Stimulated activated naive CD8-positive, alpha-beta T cell treated with anti-CD3 and anti-CD28 coated beads, Interleukin-15, Interleukin-2, amounts not matched to agents 100 ng/mL and 50 ng/mL, for 24 hours (primary cell): ENCODE data around the gene WNT6.

Experiments used
- H3K27ac Mint-ChIP-seq: one replicate; pipeline ENCODE4 v1.8.0; 2021; ENCODE audit warnings: mild to moderate bottlenecking, mixed read lengths
- H3K27me3 Mint-ChIP-seq: one replicate; pipeline ENCODE4 v1.8.0; 2021; ENCODE audit warnings: mixed read lengths
- H3K36me3 Mint-ChIP-seq: one replicate; pipeline ENCODE4 v1.8.0; 2021; ENCODE audit warnings: low read depth, mixed read lengths
- H3K4me1 Mint-ChIP-seq: one replicate; pipeline ENCODE4 v1.8.0; 2021; ENCODE audit warnings: low read depth, mixed read lengths
- H3K4me3 Mint-ChIP-seq: one replicate; pipeline ENCODE4 v1.8.0; 2021; ENCODE audit warnings: mild to moderate bottlenecking, mixed read lengths
- H3K9me3 Mint-ChIP-seq: one replicate; pipeline ENCODE4 v1.8.0; 2021; ENCODE audit warnings: mixed read lengths

The WNT6 gene

DNA sequence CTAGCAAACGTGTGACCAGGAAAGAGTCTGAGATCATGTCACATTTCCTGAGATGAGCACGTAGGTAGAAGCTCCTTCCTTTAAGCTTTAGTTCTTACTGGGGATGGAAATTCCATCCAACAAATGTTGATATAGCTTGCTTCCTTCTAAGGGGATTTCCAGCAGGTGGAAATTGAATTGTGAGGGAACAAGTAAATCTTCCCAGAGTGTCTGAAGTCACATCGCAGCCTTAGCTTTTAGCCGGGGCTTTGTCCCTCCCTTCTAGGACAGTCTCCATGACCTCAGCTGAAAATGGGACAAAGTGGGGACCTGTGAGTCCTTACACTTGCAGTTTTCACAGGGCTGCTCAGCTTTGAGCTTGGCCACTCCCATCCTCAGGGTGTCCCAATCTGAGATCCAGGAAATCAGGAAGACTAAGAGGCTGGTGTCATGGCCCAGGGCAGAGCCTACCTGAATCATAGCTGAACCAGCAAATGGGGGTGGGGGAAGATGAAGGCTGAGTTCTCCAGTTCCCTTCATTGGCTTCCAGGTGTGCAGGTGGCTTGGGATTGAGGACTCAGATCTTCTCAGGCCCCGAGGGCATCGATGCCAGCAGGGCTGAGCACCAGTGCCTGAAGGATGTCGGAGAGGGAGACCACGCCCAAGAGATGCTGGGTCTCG lies 36.3 kb upstream of the WNT6 start:
- Mint-ChIP-seq H3K9me3 (no peaks in the 10 kb centered on the region), H3K4me3 (no peak overlapping the region), H3K36me3 (no peaks in the 10 kb centered on the region), H3K27ac (no peak overlapping the region), H3K27me3 (peaks cover 13% of the 10 kb centered on the region), H3K4me1 (no peaks in the 10 kb centered on the region)

DNA sequence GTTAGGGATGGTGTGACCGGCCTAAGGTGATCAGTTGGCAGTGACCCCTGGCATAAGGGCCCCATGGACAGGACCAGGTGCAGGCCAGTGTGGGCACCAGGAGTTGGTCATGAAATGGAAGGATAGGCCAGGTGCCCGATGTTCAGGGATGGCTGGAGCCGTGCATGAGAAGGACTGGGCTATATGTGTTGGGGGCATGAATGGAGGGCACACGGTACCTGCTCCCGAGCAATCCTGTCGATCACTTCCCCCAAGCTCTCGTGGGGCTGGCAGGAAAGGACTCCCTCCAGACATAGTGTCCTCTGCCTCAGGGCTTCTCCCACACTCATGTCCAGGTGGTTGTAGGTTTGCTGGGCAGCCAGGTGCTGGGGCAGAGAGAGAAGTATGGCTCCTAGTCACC lies 35.6 kb upstream of the WNT6 start:
- Mint-ChIP-seq H3K27ac (no peak overlapping the region), H3K27me3 (peaks cover 11% of the 10 kb centered on the region), H3K36me3 (no peaks in the 10 kb centered on the region)

DNA sequence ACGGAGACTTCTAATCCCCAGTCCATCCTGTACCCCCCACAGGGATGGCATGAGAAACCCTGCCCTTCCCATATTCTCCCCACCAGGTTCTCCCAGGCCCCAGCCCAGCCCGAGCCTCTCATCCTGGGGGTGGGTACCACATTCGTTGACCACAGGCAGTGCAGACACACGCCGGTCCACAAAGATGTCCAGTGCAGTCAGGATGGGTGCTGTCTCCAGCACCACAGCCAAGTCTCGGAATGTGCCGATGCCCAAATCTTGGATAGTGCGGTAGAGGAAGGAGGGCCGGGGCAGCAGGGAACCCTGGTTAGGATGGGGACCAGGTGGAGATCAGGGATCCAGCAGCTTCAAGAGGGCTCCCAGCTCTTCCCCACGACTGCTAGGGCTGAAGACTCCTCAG lies 32.8 kb upstream of the WNT6 start:
- H3K9me3 Mint-ChIP-seq: no peaks in the 10 kb centered on the region
- H3K4me1 Mint-ChIP-seq: no peaks in the 10 kb centered on the region
- no peak overlapping the region for H3K27ac Mint-ChIP-seq
- H3K36me3 Mint-ChIP-seq: no peaks in the 10 kb centered on the region
- no peak overlapping the region for H3K4me3 Mint-ChIP-seq
- H3K27me3 Mint-ChIP-seq: peaks cover 15% of the 10 kb centered on the region

More for the DNA sequence above, 35.6 kb upstream of the WNT6 start:
- Mint-ChIP-seq H3K4me3 (no peak overlapping the region), H3K9me3 (no peaks in the 10 kb centered on the region), H3K4me1 (no peaks in the 10 kb centered on the region)

DNA sequence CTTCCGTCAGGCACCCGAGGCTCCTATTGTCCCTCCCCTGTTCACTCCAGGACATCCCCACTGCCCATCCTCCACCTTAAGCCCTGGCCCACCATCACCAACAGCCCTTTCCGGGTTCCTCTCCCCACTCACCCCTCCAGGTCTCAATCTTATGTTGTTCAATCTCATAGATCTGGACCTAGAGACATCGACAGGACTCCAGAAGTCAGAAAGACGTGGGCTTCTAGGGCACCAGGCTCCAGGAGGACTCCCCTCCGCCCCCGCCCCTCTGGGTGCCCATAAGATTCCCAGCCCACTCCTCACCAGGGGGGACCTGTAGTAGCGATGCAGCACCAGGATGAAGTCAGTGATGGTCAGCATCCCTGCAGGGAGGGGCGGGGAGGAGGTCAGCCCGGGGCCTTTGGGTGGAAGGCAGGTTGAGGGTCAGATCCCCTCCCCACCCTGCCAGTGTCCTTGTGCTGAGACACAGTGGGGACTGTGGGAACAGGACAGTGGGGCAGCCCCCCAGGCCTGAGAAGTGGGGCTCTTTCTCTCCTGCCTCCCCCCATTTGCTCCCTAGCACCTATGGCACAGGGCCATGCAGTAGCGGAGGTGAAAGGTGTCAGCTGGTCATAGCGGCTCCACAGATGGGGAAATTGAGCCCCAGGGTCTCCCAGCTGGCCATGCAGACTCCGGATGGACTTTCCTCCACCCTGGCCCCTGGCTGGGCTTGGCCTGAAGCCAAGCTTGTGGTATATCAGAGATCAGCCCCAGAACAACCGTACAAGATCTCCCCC lies 31.7 kb upstream of the WNT6 start:
- Mint-ChIP-seq H3K27ac (no peak overlapping the region), H3K4me1 (no peaks in the 10 kb centered on the region), H3K27me3 (peaks cover 18% of the 10 kb centered on the region), H3K9me3 (no peaks in the 10 kb centered on the region), H3K4me3 (no peak overlapping the region), H3K36me3 (no peaks in the 10 kb centered on the region)

DNA sequence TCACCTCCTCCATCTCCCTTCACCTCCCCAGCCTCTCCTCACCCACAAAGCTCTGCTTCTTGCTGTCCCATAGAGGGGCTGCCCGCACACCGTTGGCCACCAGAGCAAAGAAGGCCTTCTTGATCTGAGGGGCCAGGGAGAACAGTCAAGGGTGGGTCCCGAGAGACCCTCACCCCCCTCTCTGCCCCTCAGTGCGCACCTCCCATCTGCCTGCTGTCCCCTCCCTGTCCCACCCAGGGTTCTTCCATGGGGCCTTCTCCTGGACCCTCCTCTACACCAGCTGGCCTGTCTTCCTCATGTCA lies 31.2 kb upstream of the WNT6 start:
- Mint-ChIP-seq H3K27ac (no peak overlapping the region), H3K4me1 (no peaks in the 10 kb centered on the region), H3K36me3 (no peaks in the 10 kb centered on the region), H3K9me3 (no peaks in the 10 kb centered on the region), H3K4me3 (no peak overlapping the region), H3K27me3 (peaks cover 24% of the 10 kb centered on the region)

DNA sequence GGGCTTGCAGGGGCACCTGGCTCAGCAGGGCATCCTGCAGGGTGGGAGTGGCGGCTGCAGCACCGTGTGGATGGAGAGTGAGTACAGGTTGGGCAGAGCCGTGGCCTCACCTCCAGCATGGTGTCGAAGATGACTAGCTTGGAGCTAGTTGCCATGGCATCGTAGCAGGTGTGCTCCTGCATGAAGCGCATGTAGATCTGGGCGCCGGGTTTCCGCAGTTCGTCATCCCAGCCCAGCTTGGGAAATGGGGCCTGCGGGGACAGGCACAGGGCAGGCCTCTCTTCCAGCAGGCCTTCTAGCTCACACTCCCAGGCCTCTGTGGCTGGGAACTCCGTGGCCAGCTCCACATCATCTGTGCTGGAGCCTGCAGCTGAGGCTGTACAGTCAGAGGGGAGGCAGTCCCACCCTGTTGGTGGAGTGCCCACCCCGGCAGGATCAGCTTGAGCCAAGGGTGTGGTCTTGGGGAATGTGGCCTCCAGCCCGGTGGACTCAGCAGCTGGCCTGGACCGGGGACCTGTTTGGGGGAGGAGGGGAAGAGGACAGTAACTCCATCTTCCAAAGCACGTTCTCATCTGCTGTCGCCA lies 29.6 kb upstream of the WNT6 start:
- H3K4me1 Mint-ChIP-seq: no peaks in the 10 kb centered on the region
- peaks cover 30% of the 10 kb centered on the region for H3K27me3 Mint-ChIP-seq
- H3K27ac Mint-ChIP-seq: no peak overlapping the region
- no peaks in the 10 kb centered on the region for H3K9me3 Mint-ChIP-seq
- no peaks in the 10 kb centered on the region for H3K36me3 Mint-ChIP-seq
- H3K4me3 Mint-ChIP-seq: no peak overlapping the region

DNA sequence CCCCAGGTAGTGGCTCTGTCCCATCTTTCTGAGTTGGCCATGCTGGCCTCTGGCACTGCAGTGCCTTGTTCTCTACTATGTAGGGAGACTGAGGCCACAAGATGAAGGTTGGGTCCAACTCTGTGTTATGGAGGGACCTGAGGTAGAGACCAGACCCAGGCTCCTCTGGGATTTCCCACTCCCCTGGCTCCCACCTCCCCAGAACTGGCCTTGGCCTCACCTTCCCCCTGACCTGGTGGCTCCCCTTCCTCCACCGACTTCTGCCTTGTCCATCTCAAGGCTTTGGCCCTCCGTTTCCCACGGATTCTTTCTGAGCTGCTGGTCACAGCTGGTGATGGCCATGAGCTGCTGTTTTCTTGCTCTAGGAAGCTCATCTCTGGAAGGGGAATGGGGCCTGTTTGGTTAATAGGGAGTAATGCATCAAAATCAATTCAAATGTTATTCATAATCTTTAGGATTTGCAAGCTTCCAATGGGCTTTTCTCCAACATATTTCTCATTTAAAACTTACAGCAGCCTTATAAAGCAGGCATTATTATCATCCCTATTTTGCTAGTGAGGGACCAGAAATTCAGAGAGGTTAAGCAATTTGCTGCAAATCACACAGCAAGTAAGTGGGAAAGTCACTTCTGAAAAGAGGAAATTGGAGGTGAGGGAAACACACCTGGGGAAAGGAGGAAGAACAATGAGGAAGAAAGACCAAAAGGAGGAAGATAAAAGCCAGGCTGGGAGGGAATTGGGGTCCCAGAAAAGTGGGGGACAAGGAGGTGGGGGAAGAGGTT lies 28.9 kb upstream of the WNT6 start:
- Mint-ChIP-seq H3K4me3 (no peak overlapping the region), H3K27ac (no peak overlapping the region), H3K36me3 (no peaks in the 10 kb centered on the region), H3K9me3 (no peaks in the 10 kb centered on the region), H3K27me3 (peaks cover 30% of the 10 kb centered on the region), H3K4me1 (no peaks in the 10 kb centered on the region)

DNA sequence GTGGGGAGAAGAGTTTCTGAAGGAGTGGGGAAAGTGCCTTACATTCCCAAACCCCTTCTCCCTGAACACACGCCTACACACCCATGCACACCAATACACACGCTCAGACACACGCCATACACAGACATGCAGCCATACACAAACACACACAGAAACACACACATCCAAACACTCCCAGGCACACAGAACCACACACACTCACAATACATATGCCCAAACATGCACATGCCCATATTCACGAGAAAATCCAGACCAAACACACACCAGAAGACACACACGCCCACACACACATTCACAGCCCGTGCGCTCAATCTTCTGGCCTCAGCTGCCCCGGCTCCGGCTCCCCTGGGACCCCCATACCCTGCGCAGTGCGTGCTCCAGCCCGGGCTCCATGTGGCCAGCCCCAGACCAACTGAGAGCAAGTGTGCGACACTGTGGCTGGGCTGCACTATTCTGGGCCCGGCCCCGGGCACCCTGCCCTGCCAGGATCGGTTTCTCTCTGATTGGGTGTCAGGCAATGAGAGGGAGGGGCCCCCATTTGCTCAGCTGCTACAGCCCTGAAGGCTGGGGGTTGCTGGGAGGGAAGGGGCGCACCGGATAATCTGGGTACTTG lies 28.1 kb upstream of the WNT6 start, which contains the start of gene PRKAG3:
Gene PRKAG3 (minus strand): TSS at position 426 of the 613 bp plus-strand sequence.
- Mint-ChIP-seq H3K4me3 (no peak within 1 kb of the TSS), H3K27ac (no peak within 1 kb of the TSS), H3K27me3 (peaks cover 30% of the 10 kb centered on the region)

DNA sequence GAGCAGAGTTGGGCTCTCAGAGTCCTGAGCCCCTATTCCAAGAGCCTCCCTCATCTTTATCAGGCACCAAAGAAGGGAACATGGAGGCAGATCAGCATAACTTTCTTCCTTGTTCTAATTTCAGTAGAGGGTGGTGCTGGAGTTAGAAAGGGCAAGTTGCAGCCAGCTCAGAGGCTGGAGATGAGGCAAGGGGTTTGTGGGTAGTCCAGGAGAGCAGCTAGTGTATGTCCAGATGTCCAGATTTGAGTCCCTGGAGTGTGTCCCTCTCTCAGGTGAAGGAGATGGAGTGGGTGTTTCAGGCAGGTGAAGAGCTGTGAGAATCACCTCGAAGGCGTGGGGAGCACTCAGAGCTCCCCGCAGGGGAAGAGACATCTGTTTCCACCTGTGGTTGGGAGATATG lies 27.5 kb upstream of the WNT6 start:
- H3K4me3 Mint-ChIP-seq: no peak overlapping the region

More for the DNA sequence above, 28.1 kb upstream of the WNT6 start, which contains the start of gene PRKAG3:
- no peaks in the 10 kb centered on the region for H3K9me3 Mint-ChIP-seq
- H3K36me3 Mint-ChIP-seq: no peaks in the 10 kb centered on the region
- no peaks in the 10 kb centered on the region for H3K4me1 Mint-ChIP-seq

DNA sequence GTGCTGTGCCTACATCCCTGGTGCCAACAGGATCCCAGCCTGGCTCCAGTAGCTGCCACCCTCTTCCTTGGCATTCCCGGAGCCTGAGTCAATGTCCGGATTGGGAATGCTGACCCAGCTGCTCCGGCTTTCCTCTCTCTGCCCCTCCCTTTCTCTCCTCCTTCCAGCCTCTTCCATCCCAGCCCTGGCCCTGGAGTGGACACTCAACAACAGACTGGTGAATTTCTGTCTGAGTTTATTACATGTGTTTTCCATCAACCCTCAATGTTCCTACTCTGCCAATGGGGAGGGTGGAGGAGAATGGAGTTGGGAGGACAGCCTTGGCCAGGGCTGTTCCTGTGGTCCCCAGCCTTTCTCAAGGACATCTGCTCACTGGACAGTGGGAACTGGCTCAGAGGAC lies 27.1 kb upstream of the WNT6 start:
- Mint-ChIP-seq H3K4me3 (no peak overlapping the region), H3K36me3 (no peaks in the 10 kb centered on the region), H3K27me3 (peaks cover 38% of the 10 kb centered on the region)

More for the DNA sequence above, 27.5 kb upstream of the WNT6 start:
- H3K36me3 Mint-ChIP-seq: no peaks in the 10 kb centered on the region
- peaks cover 34% of the 10 kb centered on the region for H3K27me3 Mint-ChIP-seq
- no peaks in the 10 kb centered on the region for H3K9me3 Mint-ChIP-seq
- no peaks in the 10 kb centered on the region for H3K4me1 Mint-ChIP-seq
- H3K27ac Mint-ChIP-seq: no peak overlapping the region

DNA sequence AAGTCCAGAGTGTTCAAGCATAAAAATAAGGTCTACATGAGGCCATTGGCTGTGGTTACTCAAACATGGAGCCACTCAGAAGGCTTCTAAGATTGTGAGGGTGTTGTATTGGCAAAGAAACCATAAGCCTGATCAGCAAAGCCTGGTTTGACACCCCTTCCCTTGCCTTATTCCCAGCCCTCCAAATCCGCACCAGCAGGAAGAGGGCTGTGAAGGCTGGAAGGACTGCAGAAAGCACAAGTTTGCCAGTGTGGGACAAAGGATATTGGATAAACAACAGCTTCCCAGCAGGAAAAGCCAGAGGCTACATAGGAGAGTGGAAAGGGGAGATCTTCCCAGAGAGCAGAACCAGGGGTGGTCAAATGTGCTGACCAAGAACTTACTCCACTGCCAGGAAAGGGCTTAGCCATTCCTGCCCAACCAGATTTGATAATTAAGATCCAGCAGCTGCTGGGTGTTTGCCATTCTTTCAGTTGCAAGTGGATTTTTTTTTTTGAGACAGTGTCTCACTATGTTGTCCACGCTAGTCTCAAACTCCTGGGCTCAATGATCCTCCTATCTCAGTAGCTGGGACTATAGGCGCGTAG lies 26.5 kb upstream of the WNT6 start:
- no peaks in the 10 kb centered on the region for H3K4me1 Mint-ChIP-seq
- no peak overlapping the region for H3K4me3 Mint-ChIP-seq
- H3K9me3 Mint-ChIP-seq: no peaks in the 10 kb centered on the region
- no peak overlapping the region for H3K27ac Mint-ChIP-seq
- peaks cover 41% of the 10 kb centered on the region for H3K27me3 Mint-ChIP-seq
- H3K36me3 Mint-ChIP-seq: no peaks in the 10 kb centered on the region

More for the DNA sequence above, 27.1 kb upstream of the WNT6 start:
- Mint-ChIP-seq H3K4me1 (no peaks in the 10 kb centered on the region), H3K27ac (no peak overlapping the region), H3K9me3 (no peaks in the 10 kb centered on the region)

DNA sequence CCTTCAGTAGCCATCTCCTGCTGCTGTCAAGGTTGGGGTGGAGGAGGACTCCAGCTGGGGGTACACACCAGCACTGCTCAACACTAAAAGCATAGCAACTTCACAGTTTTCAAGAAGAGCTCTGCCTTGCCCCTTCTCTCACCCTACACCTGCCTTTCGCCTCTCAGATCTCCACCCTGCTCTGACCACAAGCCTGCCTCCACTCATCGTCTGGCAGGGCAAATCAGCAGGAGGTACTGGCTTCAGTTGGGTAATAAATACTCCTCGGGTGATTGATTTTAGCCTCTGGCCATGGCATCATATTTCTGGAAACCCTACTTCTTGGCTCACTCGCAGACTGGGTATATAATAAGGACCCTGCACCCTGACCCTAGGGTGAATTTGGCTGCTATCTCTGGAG lies 24.9 kb upstream of the WNT6 start:
- H3K4me3 Mint-ChIP-seq: no peak overlapping the region
- no peaks in the 10 kb centered on the region for H3K36me3 Mint-ChIP-seq
- H3K4me1 Mint-ChIP-seq: no peaks in the 10 kb centered on the region
- H3K9me3 Mint-ChIP-seq: no peaks in the 10 kb centered on the region
- peaks cover 53% of the 10 kb centered on the region for H3K27me3 Mint-ChIP-seq
- no peak overlapping the region for H3K27ac Mint-ChIP-seq

DNA sequence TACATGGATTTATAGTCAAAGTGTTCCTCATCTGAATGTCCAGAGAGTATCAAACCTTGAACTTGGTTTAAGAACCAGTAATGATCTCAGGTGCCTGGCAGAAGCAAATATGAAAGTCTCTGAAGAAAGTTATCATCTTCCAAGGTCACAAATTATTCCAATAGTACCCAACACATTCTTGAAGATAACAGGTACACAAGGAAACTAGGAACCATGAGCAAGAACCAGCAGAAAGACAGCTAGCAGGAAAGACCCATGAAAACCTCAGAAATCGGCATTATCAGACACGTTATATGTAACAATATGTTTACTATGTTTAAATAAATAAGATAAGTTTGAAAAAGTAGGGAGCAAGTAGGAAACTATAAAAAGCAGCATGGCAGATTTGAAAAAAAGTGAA lies 22.1 kb upstream of the WNT6 start:
- H3K36me3 Mint-ChIP-seq: no peaks in the 10 kb centered on the region
- no peaks in the 10 kb centered on the region for H3K9me3 Mint-ChIP-seq
- H3K27ac Mint-ChIP-seq: no peak overlapping the region
- no peak overlapping the region for H3K4me3 Mint-ChIP-seq
- no peaks in the 10 kb centered on the region for H3K4me1 Mint-ChIP-seq
- peaks cover 58% of the 10 kb centered on the region for H3K27me3 Mint-ChIP-seq

DNA sequence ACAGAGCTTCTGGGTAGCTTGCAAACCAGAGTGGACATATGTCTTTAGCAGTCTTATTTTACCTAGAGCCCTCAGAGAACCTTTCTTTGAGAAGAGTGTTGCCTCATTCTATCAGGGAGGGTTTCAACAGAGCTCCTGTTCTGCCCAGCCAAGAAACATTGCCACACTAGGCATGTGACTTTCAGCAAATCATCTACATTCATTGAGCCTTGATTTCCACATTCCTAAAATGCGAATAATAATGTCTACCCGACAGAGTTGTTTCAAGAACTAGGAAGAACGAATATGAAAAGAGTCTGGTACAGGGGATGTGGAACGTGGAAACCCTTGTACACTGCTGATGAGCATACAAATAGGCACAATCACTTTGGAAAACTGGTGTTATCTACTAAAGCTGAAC lies 20.2 kb upstream of the WNT6 start:
- Mint-ChIP-seq H3K9me3 (peaks cover 3% of the 10 kb centered on the region), H3K36me3 (no peaks in the 10 kb centered on the region), H3K4me3 (no peak overlapping the region), H3K27ac (no peak overlapping the region), H3K27me3 (peaks cover 54% of the 10 kb centered on the region), H3K4me1 (no peaks in the 10 kb centered on the region)
